ENCODE data around the gene PER1.

GRCh38 chr17:8148560-8148959 lies 3.6 kb downstream of the PER1 start:
- TF ChIP-seq POLR2A (IDR thresholded peaks at IDR 0.05): no peak
- TF ChIP-seq CTCF (IDR thresholded peaks at IDR 0.05): no peak
